ENCODE results near the gene APLP1. TPM values are rescaled to one million over a fixed set of nuclear protein-coding genes. Genes with fewer than 3 reads are reported as not detected.
"Not testable (repeated sequence)": the region's sequence is repeated elsewhere in the genome, so short reads cannot be mapped to it uniquely, and the experiment has no call there.

The APLP1 gene
- total RNA-seq, 4 donors from 2014 or later = 0.64 to 1.6 (median 0.96) TPM

- H3K27ac ChIP-seq = no peak overlapping the region
- no peaks in the 10 kb centered on the region for H3K27me3 ChIP-seq
- H3K4me1 ChIP-seq = no peaks in the 10 kb centered on the region
- TF ChIP-seq CTCF (IDR thresholded peaks at IDR 0.05) (no peak), EP300 (IDR thresholded peaks at IDR 0.05) (no peak), POLR2A (IDR thresholded peaks at IDR 0.05) (no peak), POLR2AphosphoS5 (IDR thresholded peaks at IDR 0.05) (no peak)
- WGBS = 93% methylated on average over 5 of the region's 5 CpGs
- H3K4me3 ChIP-seq = no peak overlapping the region
- H3K36me3 ChIP-seq = peaks cover 41% of the 10 kb centered on the region
- no peak for DNase-seq (ENCODE audit: low spot score in 2 of 2)
- H3K9me3 ChIP-seq = no peaks in the 10 kb centered on the region
These were observed 18.8 kb downstream of the APLP1 start for GRCh38 chr19:35887197-35887596.

GRCh38 chr19:35888398-35888797 lies 20.0 kb downstream of the APLP1 start:
- H3K27me3 ChIP-seq = no peaks in the 10 kb centered on the region
- H3K4me3 ChIP-seq = no peak overlapping the region
- no peaks in the 10 kb centered on the region for H3K4me1 ChIP-seq
- DNase-seq (ENCODE audit: low spot score in 2 of 2) = no peak
- H3K36me3 ChIP-seq = peaks cover 50% of the 10 kb centered on the region
- H3K27ac ChIP-seq = no peak overlapping the region
- 96% methylated on average over 9 of the region's 9 CpGs for WGBS
- no peaks in the 10 kb centered on the region for H3K9me3 ChIP-seq
- no peak for TF ChIP-seq POLR2AphosphoS5 (IDR thresholded peaks at IDR 0.05)
- no peak for TF ChIP-seq CTCF (IDR thresholded peaks at IDR 0.05)
- no peak for TF ChIP-seq POLR2A (IDR thresholded peaks at IDR 0.05)
- no peak for TF ChIP-seq EP300 (IDR thresholded peaks at IDR 0.05)

- no peaks in the 10 kb centered on the region for H3K9me3 ChIP-seq
- WGBS = 89% methylated on average over 16 of the region's 18 CpGs
- peaks cover 62% of the 10 kb centered on the region for H3K36me3 ChIP-seq
- TF ChIP-seq POLR2AphosphoS5 (IDR thresholded peaks at IDR 0.05) = no peak
- TF ChIP-seq POLR2A (IDR thresholded peaks at IDR 0.05) = no peak
- no peak for TF ChIP-seq EP300 (IDR thresholded peaks at IDR 0.05)
- TF ChIP-seq CTCF (IDR thresholded peaks at IDR 0.05) = no peak
- H3K27me3 ChIP-seq = no peaks in the 10 kb centered on the region
- no peak overlapping the region for H3K4me3 ChIP-seq
- no peak overlapping the region for H3K27ac ChIP-seq
- DNase-seq (ENCODE audit: low spot score in 2 of 2) = no peak
- no peaks in the 10 kb centered on the region for H3K4me1 ChIP-seq
These were observed 21.2 kb downstream of the APLP1 start for GRCh38 chr19:35889370-35890112.

- H3K36me3 ChIP-seq = peaks cover 68% of the 10 kb centered on the region
These were observed 21.8 kb downstream of the APLP1 start for GRCh38 chr19:35890113-35890650.

GRCh38 chr19:35891819-35892218 lies 23.4 kb downstream of the APLP1 start:
- H3K36me3 ChIP-seq = peaks cover 85% of the 10 kb centered on the region

More at GRCh38 chr19:35890113-35890650, 21.8 kb downstream of the APLP1 start:
- no peak overlapping the region for H3K27ac ChIP-seq
- DNase-seq (ENCODE audit: low spot score in 2 of 2) = no peak
- no peak overlapping the region for H3K4me3 ChIP-seq
- TF ChIP-seq POLR2A (IDR thresholded peaks at IDR 0.05) = no peak
- no peak for TF ChIP-seq CTCF (IDR thresholded peaks at IDR 0.05)
- TF ChIP-seq POLR2AphosphoS5 (IDR thresholded peaks at IDR 0.05) = no peak
- no peak for TF ChIP-seq EP300 (IDR thresholded peaks at IDR 0.05)
- 90% methylated on average over 13 of the region's 13 CpGs for WGBS
- no peaks in the 10 kb centered on the region for H3K4me1 ChIP-seq
- no peaks in the 10 kb centered on the region for H3K27me3 ChIP-seq
- H3K9me3 ChIP-seq = no peaks in the 10 kb centered on the region

More at GRCh38 chr19:35891819-35892218, 23.4 kb downstream of the APLP1 start:
- not testable (repeated sequence) for H3K27ac ChIP-seq; DNase-seq (ENCODE audit: low spot score in 2 of 2); H3K4me1 ChIP-seq; H3K27me3 ChIP-seq; H3K9me3 ChIP-seq; H3K4me3 ChIP-seq
- 95% methylated on average over 3 of the region's 3 CpGs for WGBS

Measured in suprapubic skin (tissue), 4 donors.